IPS DF 19.7 (cell line): ENCODE measurements around the gene RPL37.
"Not testable (repeated sequence)": the region's sequence is repeated elsewhere in the genome, so short reads cannot be mapped to it uniquely, and the experiment has no call there.

Source experiments
- DNase-seq: peaks from one replicate; pipeline ENCODE4 v3.0.0-alpha.2; 2013; ENCODE audit warnings: low read depth, low spot score

Gene RPL37

GRCh38 chr5:40834849-40835787, at the start of gene RPL37:
Gene RPL37, minus strand, starts transcription at chr5:40835222. Its CDS starts 37 bp downstream, at chr5:40835185.
- peak; percentile 91 for DNase-seq

- DNase-seq = not testable (repeated sequence)
These were observed 48.0 kb upstream of the RPL37 start for GRCh38 chr5:40883051-40883450.

DNA sequence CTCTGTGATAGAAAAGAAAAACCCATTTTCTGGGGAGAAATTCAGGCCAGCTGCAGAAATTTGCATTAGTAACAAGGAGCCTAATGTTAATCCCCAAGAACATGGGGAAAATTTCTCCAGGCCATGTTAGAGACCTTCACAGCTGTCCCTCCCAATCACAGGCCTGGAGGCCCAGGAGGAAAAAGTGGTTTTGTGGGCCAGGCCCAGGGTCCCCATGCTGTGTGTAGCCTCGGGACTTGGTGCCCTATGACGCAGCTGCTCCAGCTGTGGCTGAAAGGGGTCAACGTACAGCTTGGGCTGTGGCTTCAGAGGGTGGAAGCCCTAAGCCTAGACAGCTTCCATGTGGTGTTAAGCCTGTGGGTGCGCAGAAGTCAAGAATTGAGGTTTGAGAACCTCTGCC, 47.3 kb upstream of the RPL37 start:
- no peak for DNase-seq

DNA sequence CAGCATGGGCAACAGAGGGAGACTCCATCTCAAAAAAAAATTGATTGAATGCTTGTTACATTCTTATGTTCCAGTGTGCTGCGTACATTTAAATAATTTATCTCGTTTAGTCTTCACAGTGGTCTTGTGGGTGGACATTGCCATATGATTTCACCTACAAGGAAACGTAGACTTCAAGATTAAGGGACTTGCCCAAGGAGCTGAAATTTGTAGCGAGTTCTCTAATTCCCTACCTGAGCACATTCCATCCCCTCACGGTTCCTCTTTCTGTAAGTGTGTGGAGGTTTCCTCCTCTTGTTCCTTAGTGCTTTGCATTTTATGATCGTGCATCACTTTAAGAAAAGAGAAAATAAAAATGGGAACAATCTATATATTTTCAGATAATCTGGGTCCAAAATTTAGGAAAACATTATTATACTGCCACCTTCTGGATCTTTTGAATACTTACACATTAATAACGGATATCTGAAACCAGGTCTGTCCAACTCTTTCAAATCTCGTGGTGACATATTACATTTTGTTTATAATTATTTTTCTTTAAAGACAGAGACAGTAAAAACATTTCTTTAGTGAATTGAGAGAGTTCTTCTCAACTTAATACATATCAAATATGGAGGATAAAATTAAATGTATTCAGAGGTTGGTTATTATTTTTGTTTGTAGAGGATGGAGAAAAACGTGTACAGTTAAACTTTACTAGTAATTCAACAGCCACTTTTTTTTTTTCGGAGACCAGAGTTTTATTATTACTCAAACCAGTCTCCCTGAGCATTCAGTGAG, 44.3 kb upstream of the RPL37 start:
- DNase-seq = no peak

DNA sequence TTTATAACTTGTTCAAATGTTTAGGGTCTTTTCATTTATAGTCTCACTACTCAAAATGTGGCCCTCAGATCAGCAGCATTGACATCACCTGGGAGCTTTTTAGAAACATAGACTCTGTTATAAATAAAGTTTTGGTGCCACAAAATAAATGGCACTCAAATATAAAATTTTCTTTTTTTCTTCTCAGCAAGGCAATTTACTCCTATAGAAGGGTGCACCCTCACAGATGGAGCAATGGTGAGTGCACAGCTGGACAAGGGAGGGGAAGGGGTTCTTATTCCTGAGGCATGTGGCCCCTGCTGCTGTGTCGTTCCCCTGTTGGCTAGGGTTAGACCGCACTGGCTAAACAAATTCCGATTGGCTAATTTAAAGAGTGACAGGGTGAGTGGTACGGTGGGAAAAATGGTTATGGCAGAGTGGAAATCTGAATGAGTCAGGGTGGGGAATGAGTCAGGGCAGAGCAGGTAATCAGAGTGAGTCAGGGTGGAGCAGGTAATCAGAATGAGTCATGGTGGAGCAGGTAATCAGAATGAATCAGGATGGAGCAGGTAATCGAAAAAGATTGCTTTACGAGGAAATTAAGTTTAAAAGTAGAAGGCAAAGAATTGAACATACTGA, 42.5 kb upstream of the RPL37 start:
- DNase-seq = no peak

- no peak for DNase-seq
These were observed 40.9 kb upstream of the RPL37 start for GRCh38 chr5:40875958-40876357.

GRCh38 chr5:40873286-40873880, 38.4 kb upstream of the RPL37 start:
- no peak for DNase-seq

GRCh38 chr5:40872253-40872652, 37.2 kb upstream of the RPL37 start:
- DNase-seq = not testable (repeated sequence)

GRCh38 chr5:40871177-40871576, 36.2 kb upstream of the RPL37 start:
- no peak for DNase-seq

DNA sequence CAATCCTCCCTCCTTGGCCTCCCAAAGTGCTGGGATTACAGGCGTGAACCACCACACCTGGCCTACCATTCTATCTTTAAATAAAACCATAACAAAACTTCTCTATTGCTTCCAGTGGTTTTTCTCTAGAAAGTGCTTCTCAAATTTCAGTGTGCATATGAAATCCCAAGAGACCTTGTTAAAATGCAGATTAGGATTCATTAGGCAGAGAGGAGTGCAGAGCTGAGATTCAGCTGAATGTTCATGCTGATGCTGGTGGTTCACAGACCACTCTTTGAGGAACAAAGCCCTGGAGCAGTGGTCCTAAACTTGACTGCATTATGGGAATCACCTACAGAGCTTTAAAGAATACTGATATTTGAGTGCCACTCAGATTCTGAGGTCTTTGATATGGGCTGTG, 34.4 kb upstream of the RPL37 start:
- no peak for DNase-seq

- no peak for DNase-seq
These were observed 31.8 kb upstream of the RPL37 start for GRCh38 chr5:40866844-40867243.

DNA sequence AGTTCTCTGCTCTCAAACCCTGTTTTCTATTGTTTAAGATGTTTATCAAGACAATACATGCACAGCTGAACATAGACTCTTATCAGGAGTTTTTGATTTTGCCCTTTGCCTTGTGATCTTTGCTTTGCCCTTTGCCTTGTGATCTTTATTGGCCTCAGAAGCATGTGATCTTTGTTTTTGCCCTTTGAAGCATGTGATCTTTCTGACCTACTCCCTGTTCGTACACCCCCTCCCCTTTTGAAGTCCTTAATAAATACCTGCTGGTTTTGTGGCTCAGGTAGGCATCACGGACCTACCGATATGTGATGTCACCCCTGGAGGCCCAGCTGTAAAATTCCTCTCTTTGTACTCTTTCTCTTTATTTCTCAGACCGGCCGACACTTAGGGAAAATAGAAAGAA, 30.0 kb upstream of the RPL37 start:
- not testable (repeated sequence) for DNase-seq

GRCh38 chr5:40860711-40861110, 25.7 kb upstream of the RPL37 start:
- DNase-seq = no peak

- no peak for DNase-seq
These were observed 18.7 kb upstream of the RPL37 start for GRCh38 chr5:40853632-40854192.

- no peak for DNase-seq
These were observed 12.5 kb upstream of the RPL37 start for GRCh38 chr5:40847525-40847924.

DNA sequence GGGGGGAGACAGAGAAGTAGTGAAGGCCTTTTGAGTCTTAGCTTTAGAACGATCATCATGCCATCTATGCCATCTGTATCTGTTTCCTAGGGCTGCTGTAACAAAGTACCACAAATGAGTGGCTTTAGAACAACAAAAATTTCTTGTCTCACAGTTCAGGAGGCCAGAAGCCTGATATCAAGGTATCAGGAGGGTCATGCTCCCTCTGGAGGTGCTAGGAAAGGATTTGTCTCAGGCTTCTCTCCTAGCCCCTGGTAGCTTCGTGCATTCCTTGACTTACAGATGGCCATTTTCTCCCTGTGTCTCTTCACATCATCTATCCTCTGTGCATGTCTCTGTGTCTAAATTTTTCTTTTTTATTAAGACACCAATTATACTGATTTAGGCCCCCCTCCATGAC, 11.3 kb upstream of the RPL37 start:
- no peak for DNase-seq

DNA sequence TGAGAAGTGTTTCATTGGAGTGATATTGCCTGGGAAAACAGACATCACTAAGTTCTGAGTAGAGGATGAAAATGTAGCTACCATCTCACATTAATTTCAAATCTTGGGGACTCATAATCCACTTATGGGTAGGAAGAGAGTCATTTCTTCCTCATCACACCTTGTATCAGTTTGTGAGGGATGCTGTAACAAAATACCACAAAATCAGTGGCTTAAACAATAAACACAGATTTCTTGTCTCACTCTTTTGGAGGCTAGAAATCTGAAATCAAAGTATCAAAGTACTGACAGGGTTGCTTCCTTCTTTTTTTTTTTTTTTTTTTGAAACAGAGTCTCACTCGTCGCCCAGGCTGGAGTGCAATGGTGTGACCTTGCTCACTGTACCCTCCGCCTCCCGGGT, 9.5 kb upstream of the RPL37 start:
- no peak for DNase-seq

GRCh38 chr5:40842351-40842750, 7.3 kb upstream of the RPL37 start:
- no peak for DNase-seq

DNA sequence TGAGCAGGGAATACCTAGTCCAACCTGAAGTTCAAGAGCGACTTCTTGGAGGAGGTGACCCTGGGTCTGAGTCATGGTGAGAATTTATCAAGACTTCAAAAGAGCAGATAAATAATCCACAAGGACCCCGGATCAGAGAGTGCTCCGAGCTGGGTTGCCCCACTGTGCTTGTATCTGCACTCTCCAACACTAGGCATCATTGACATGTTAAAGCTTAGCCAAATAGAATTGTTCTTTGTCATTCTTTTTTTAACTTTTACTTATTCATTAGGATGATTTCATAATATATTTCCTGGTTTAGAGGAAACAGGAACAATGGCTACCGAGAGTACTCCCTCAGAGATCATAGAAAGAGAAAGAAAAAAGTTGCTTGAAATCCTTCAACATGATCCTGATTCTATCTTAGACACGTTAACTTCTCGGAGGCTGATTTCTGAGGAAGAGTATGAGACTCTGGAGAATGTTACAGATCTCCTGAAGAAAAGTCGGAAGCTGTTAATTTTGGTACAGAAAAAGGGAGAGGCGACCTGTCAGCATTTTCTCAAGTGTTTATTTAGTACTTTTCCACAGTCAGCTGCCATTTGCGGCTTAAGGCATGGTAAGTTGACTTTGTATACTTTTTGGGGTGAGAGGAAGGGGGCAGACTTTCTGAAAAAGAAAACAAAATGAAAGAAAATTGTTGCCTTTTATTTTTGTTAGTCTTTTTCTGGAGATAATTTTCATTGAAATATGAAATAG, 6.2 kb upstream of the RPL37 start, which contains the start of gene CARD6:
CARD6 (plus strand) TSS at position 300 of the 738 bp plus-strand sequence; CDS start at position 316, 16 bp downstream.
- DNase-seq = no peak

GRCh38 chr5:40838086-40838485, 3.1 kb upstream of the RPL37 start:
- DNase-seq = no peak

GRCh38 chr5:40834391-40834848, 602 bp downstream of the RPL37 start:
- no peak for DNase-seq
